ENCODE measurements around the gene SEC31A.

SEC31A gene

GRCh38 chr4:82787342-82787741, 103.6 kb downstream of the SEC31A start:
- no peaks in the 10 kb centered on the region for H3K27me3 ChIP-seq
- TF ChIP-seq, protein P1, sequence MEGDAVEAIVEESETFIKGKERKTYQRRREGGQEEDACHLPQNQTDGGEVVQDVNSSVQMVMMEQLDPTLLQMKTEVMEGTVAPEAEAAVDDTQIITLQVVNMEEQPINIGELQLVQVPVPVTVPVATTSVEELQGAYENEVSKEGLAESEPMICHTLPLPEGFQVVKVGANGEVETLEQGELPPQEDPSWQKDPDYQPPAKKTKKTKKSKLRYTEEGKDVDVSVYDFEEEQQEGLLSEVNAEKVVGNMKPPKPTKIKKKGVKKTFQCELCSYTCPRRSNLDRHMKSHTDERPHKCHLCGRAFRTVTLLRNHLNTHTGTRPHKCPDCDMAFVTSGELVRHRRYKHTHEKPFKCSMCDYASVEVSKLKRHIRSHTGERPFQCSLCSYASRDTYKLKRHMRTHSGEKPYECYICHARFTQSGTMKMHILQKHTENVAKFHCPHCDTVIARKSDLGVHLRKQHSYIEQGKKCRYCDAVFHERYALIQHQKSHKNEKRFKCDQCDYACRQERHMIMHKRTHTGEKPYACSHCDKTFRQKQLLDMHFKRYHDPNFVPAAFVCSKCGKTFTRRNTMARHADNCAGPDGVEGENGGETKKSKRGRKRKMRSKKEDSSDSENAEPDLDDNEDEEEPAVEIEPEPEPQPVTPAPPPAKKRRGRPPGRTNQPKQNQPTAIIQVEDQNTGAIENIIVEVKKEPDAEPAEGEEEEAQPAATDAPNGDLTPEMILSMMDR (IDR thresholded peaks at IDR 0.05; ENCODE audit: low read depth, low read length), result no peak
- peaks cover 14% of the 10 kb centered on the region for H3K4me1 ChIP-seq
- no peaks in the 10 kb centered on the region for H3K36me3 ChIP-seq
- H3K9me3 ChIP-seq, result no peaks in the 10 kb centered on the region
- no peak for DNase-seq
- no peak overlapping the region for H3K4me3 ChIP-seq (ENCODE audit: low read depth, low read length)

DNA sequence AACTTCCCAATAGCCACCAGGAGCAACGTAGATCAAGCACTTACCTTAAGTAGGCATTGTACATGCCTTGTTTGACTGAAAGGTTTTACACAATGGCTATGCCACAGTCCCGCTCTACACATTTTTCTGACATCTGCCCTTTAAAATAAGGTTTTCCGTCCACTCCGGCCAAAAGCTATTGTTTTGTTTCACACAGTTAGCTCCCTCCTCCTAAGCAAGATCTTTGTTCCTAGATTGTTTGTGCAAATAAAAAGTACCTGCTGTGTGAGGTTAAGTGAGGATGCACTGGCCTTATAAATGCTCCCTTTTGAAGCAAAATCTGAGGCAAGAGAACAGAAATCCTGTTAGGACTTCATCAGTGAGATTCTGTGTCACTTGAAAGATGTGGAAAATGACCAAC, 104.1 kb downstream of the SEC31A start:
- no peak for DNase-seq
- TF ChIP-seq, protein P1 (IDR thresholded peaks at IDR 0.05; ENCODE audit: low read depth, low read length), result no peak
- H3K4me3 ChIP-seq (ENCODE audit: low read depth, low read length), result no peak overlapping the region
- H3K9me3 ChIP-seq, result no peaks in the 10 kb centered on the region
- H3K36me3 ChIP-seq, result no peaks in the 10 kb centered on the region
- H3K4me1 ChIP-seq, result peaks cover 15% of the 10 kb centered on the region
- H3K27me3 ChIP-seq, result no peaks in the 10 kb centered on the region

DNA sequence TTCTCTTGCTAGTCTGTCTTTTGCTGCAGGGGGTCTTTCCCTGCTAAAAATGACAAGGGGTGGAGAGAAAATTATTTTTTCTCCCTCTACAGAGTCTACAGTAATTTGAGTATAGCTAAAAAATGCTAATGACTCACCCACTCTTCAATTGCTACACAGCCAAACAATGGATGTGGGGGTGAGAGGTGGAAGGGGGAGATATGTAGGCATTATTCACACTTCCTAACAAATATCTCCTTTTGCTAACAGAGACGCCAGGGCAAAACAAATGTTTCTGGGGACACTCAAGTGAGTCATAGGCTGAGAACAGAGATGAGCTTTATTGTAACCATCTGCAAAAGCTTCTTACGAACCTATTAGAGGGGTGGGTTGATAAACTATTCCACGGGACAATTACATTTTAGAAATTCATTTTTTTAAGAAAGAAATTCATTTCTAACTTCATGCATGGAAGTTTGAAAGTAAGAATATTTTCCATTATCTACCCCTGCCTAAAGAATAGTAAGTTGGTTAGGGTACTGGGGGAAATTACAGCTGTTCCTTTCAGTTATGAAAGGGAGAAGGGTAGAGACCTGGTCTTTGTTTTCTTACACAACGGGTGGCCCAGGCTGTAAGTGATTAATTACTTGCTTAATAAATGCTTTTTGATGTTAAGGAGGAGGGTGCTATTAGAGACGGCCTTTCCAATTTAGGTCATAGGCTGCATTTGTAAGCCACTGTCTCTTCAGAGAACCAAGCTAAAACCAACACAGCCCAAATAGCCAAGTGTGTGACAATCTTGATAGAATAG, 105.1 kb downstream of the SEC31A start:
- Histone ChIP-seq H3K27me3 (no peaks in the 10 kb centered on the region), H3K4me3 (ENCODE audit: low read depth, low read length) (peak overlapping the region; percentile 51)
- DNase-seq, result no peak

GRCh38 chr4:82784681-82785610, 106.0 kb downstream of the SEC31A start:
- peaks cover 32% of the 10 kb centered on the region for H3K4me1 ChIP-seq
- peak; percentile 86 for DNase-seq
- peak overlapping the region; percentile 51 for H3K4me3 ChIP-seq (ENCODE audit: low read depth, low read length)

More for the DNA sequence above, 105.1 kb downstream of the SEC31A start:
- Histone ChIP-seq H3K9me3 (no peaks in the 10 kb centered on the region), H3K36me3 (no peaks in the 10 kb centered on the region), H3K4me1 (peaks cover 25% of the 10 kb centered on the region)
- TF ChIP-seq, protein P1 (IDR thresholded peaks at IDR 0.05; ENCODE audit: low read depth, low read length), result no peak

DNA sequence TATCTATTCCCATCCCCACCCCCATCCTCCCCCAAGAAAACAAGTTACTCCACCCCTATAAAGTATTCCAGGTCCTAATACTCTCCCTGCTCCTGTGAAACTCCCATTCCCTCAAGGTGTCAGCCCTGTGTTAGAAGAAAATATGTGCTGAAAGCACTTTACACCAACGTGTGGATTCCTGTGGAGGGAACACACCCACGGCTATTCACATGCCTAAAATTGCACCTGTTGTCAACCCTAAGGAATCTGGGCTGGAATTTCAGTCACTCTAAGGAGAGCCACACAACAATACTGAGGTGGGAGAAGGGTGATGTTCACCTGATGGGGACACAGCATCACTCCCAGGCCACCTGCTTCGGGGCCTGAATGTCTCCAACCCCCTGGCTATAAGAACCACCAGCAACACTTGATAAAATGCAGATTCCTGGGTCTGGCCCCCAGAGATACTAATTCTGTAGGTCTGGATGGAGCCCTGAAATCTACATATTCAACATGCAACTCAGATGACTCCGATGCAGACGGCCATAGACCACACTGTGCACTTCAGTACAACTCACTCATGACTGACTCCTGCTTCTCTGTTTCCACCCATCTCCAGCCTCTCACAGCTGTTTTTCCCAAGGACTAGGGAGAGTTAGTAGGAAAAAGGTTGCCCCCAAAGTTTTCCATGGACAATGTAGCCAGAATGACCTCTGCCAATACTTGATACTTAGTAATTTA, 108.2 kb downstream of the SEC31A start:
- H3K27me3 ChIP-seq, result no peaks in the 10 kb centered on the region
- H3K4me3 ChIP-seq (ENCODE audit: low read depth, low read length), result no peak overlapping the region
- H3K9me3 ChIP-seq, result no peaks in the 10 kb centered on the region
- no peaks in the 10 kb centered on the region for H3K36me3 ChIP-seq
- TF ChIP-seq, protein P1 (IDR thresholded peaks at IDR 0.05; ENCODE audit: low read depth, low read length), result no peak
- DNase-seq, result no peak
- peaks cover 33% of the 10 kb centered on the region for H3K4me1 ChIP-seq

More at GRCh38 chr4:82784681-82785610, 106.0 kb downstream of the SEC31A start:
- H3K36me3 ChIP-seq, result no peaks in the 10 kb centered on the region
- H3K9me3 ChIP-seq, result no peaks in the 10 kb centered on the region
- H3K27me3 ChIP-seq, result no peaks in the 10 kb centered on the region
- TF ChIP-seq, protein P1 (IDR thresholded peaks at IDR 0.05; ENCODE audit: low read depth, low read length), result no peak
